ENCODE data around the gene KRTAP1-1. TPM values are rescaled to one million over a fixed set of nuclear protein-coding genes. Genes with fewer than 3 reads are reported as not detected.
"Not testable (repeated sequence)": the region's sequence is repeated elsewhere in the genome, so short reads cannot be mapped to it uniquely, and the experiment has no call there.

The KRTAP1-1 gene
- polyA plus RNA-seq, 1 donor from 2014 or later = not detected

- no peaks in the 10 kb centered on the region for H3K79me2 ChIP-seq (replicated peaks; ENCODE audit: insufficient read depth, low read length)
- no peaks in the 10 kb centered on the region for H3F3A ChIP-seq (ENCODE audit: insufficient read depth, low read length, poor library complexity, severe bottlenecking)
- no peaks in the 10 kb centered on the region for H3K9me3 ChIP-seq (ENCODE audit: low read length)
- H4K20me1 ChIP-seq (ENCODE audit: insufficient read depth) = no peaks in the 10 kb centered on the region
- no peaks in the 10 kb centered on the region for H3K9me2 ChIP-seq (ENCODE audit: insufficient read depth, low read length)
- no peak overlapping the region for H3K4me2 ChIP-seq (ENCODE audit: low read length)
- no peak overlapping the region for H3K9ac ChIP-seq (ENCODE audit: low read length)
- TF ChIP-seq EP300 (conservative IDR thresholded peaks at IDR 0.05; ENCODE audit: poor library complexity, severe bottlenecking) = no peak
- no peak for TF ChIP-seq EZH2 (IDR thresholded peaks at IDR 0.05; ENCODE audit: borderline replicate concordance, insufficient read depth, low read length, poor library complexity, severe bottlenecking)
- TF ChIP-seq REST (IDR thresholded peaks at IDR 0.05; ENCODE audit: borderline replicate concordance) = no peak
- TF ChIP-seq TAF1 (IDR thresholded peaks at IDR 0.05; ENCODE audit: low read depth) = no peak
- H2AFZ ChIP-seq (ENCODE audit: low read depth, low read length) = no peak overlapping the region
- no peak overlapping the region for H3K27ac ChIP-seq (ENCODE audit: low read length)
- no peaks in the 10 kb centered on the region for H3K27me3 ChIP-seq (ENCODE audit: insufficient read depth, low read depth, low read length)
- H3K36me3 ChIP-seq (ENCODE audit: insufficient read depth, low read length) = no peaks in the 10 kb centered on the region
- H3K4me3 ChIP-seq (ENCODE audit: low read length) = no peak overlapping the region
These were observed 16.3 kb upstream of the KRTAP1-1 start for GRCh38 chr17:41057547-41057946.

GRCh38 chr17:41055130-41055529 is 13.9 kb upstream of the KRTAP1-1 start, which contains the start of gene KRTAP2-2:
Gene KRTAP2-2 (minus strand): TSS chr17:41055230. CDS start chr17:41055211, 19 bp downstream.
- not testable (repeated sequence) for H3F3A ChIP-seq (ENCODE audit: insufficient read depth, low read length, poor library complexity, severe bottlenecking); H3K9me3 ChIP-seq (ENCODE audit: low read length); H4K20me1 ChIP-seq (ENCODE audit: insufficient read depth); H3K79me2 ChIP-seq (replicated peaks; ENCODE audit: insufficient read depth, low read length); H3K9me2 ChIP-seq (ENCODE audit: insufficient read depth, low read length); H3K27ac ChIP-seq (ENCODE audit: low read length); H3K4me3 ChIP-seq (ENCODE audit: low read length); H3K36me3 ChIP-seq (ENCODE audit: insufficient read depth, low read length); H2AFZ ChIP-seq (ENCODE audit: low read depth, low read length); H3K4me2 ChIP-seq (ENCODE audit: low read length); H3K27me3 ChIP-seq (ENCODE audit: insufficient read depth, low read depth, low read length); H3K9ac ChIP-seq (ENCODE audit: low read length)

GRCh38 chr17:41054556-41054955 is 13.3 kb upstream of the KRTAP1-1 start:
- not testable (repeated sequence) for H3K79me2 ChIP-seq (replicated peaks; ENCODE audit: insufficient read depth, low read length); H3K9ac ChIP-seq (ENCODE audit: low read length); H2AFZ ChIP-seq (ENCODE audit: low read depth, low read length); H3K9me3 ChIP-seq (ENCODE audit: low read length); H3K27ac ChIP-seq (ENCODE audit: low read length); H3K9me2 ChIP-seq (ENCODE audit: insufficient read depth, low read length); H3K36me3 ChIP-seq (ENCODE audit: insufficient read depth, low read length); H3F3A ChIP-seq (ENCODE audit: insufficient read depth, low read length, poor library complexity, severe bottlenecking); H3K4me2 ChIP-seq (ENCODE audit: low read length); H3K27me3 ChIP-seq (ENCODE audit: insufficient read depth, low read depth, low read length); H4K20me1 ChIP-seq (ENCODE audit: insufficient read depth); H3K4me3 ChIP-seq (ENCODE audit: low read length)

GRCh38 chr17:41054025-41054424 is 12.8 kb upstream of the KRTAP1-1 start:
- Histone ChIP-seq H3K4me3 (ENCODE audit: low read length) (no peak overlapping the region), H3K9me3 (ENCODE audit: low read length) (no peaks in the 10 kb centered on the region), H3K9me2 (ENCODE audit: insufficient read depth, low read length) (no peaks in the 10 kb centered on the region), H3K27ac (ENCODE audit: low read length) (no peak overlapping the region), H3K36me3 (ENCODE audit: insufficient read depth, low read length) (no peaks in the 10 kb centered on the region), H3K79me2 (replicated peaks; ENCODE audit: insufficient read depth, low read length) (no peaks in the 10 kb centered on the region), H4K20me1 (ENCODE audit: insufficient read depth) (no peaks in the 10 kb centered on the region), H3K4me2 (ENCODE audit: low read length) (no peak overlapping the region), H3K27me3 (ENCODE audit: insufficient read depth, low read depth, low read length) (no peaks in the 10 kb centered on the region), H3K9ac (ENCODE audit: low read length) (no peak overlapping the region), H2AFZ (ENCODE audit: low read depth, low read length) (no peak overlapping the region), H3F3A (ENCODE audit: insufficient read depth, low read length, poor library complexity, severe bottlenecking) (no peaks in the 10 kb centered on the region)
- TF ChIP-seq CTCF (IDR thresholded peaks at IDR 0.05; ENCODE audit: poor library complexity, severe bottlenecking) (no peak), SMC3 (conservative IDR thresholded peaks at IDR 0.05; ENCODE audit: poor library complexity) (no peak), EP300 (conservative IDR thresholded peaks at IDR 0.05; ENCODE audit: poor library complexity, severe bottlenecking) (no peak), EZH2 (IDR thresholded peaks at IDR 0.05; ENCODE audit: borderline replicate concordance, insufficient read depth, low read length, poor library complexity, severe bottlenecking) (no peak), MXI1 (conservative IDR thresholded peaks at IDR 0.05; ENCODE audit: poor library complexity, severe bottlenecking) (no peak), REST (IDR thresholded peaks at IDR 0.05; ENCODE audit: borderline replicate concordance) (no peak), POLR2AphosphoS5 (IDR thresholded peaks at IDR 0.05) (no peak), RAD21 (conservative IDR thresholded peaks at IDR 0.05) (no peak), TAF1 (IDR thresholded peaks at IDR 0.05; ENCODE audit: low read depth) (no peak)
